SHP77 treated with DMSO at 0.1 percent for 48 hours (cell line): ENCODE measurements around the gene VPS37C.

Experiments used
- DNase-seq: peaks from one replicate; lab custom pipeline; 2025; lab: John Stamatoyannopoulos, UW

Gene VPS37C

DNA sequence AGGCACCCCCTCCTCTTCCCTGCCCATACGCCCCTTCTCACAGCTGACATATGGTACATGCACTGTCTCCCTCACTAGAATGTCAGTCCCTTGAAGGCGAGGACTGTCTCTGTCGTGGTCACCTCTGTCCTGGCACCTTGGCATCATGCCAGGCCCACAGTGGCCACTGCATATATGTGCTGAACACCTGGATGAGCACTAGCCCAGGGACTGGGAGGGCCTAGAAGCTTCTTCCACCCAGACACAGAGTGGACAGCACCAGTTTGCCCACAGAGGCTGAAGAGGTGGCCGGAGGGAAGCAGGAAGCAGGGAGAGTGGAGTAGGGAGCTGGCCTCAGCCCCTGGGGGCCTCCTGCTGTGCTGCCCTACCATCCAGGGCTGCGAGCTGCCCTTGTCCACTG lies 28.6 kb downstream of the VPS37C start:
- no peak for DNase-seq

DNA sequence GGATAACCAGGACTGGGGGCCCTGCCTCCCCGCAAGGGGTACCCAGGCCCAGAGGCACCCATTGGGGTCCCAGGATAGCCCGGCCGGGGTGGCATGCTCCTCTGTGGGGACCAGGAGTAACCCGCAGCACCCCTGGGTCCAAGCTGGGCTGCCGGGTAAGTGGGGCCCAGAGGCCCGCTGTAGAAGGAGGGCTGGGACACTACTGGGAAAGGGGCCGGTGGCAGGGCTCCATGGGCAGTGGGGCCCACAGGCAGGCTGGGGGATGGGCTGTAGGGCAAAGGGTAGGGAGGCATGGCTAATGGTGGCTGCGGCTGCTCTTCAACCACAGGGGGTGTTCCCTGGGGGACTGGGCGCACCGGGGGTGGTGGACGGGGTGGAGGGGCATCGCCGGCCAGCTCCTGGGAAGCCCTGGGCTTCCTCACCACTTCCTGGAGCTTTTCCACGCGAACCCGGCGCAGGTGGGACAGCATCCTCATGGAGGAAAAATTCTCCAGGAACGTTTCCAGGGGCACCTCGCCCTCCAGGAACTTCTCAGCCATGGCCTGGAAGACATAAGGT lies 29.1 kb downstream of the VPS37C start:
- DNase-seq, result no peak

DNA sequence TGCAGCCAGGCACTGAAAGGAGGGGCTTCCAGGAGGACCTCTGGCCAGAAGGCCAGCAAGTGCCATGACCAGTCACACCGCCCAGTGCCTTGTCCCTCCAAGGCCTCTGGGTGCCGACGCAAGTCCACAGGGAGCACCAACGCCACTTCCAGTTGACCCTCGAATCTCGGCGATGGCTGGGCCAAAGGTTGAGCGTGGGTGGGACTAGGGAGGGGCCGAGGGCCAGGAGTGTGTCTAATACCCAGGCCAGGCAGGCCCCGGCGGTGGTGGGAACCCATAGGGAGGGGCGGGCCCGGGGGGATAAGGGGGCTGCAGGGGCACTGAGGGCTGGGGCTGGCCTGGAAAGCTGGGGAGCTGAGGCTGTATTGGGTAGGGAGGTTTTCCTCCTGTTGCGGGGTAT lies 29.6 kb downstream of the VPS37C start:
- no peak for DNase-seq

DNA sequence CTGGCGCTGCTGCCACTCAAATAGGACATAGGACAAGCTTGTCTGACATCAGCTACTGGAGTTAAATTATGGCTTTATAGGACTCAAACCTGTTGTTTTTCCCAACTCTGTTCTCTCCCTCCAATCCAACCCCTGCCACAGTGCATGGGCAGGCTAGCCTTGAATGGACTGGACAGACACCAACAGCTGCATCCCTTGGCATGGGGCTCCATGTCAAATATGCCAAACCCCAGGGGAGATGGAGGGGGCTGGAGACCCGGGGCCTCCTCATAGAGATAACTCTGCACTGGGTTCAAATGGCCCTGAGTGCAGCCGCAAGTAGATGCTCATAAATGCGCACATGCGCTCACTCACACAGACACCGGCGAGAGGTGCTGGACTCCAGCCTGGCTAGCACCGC lies 30.0 kb downstream of the VPS37C start:
- DNase-seq, result no peak

DNA sequence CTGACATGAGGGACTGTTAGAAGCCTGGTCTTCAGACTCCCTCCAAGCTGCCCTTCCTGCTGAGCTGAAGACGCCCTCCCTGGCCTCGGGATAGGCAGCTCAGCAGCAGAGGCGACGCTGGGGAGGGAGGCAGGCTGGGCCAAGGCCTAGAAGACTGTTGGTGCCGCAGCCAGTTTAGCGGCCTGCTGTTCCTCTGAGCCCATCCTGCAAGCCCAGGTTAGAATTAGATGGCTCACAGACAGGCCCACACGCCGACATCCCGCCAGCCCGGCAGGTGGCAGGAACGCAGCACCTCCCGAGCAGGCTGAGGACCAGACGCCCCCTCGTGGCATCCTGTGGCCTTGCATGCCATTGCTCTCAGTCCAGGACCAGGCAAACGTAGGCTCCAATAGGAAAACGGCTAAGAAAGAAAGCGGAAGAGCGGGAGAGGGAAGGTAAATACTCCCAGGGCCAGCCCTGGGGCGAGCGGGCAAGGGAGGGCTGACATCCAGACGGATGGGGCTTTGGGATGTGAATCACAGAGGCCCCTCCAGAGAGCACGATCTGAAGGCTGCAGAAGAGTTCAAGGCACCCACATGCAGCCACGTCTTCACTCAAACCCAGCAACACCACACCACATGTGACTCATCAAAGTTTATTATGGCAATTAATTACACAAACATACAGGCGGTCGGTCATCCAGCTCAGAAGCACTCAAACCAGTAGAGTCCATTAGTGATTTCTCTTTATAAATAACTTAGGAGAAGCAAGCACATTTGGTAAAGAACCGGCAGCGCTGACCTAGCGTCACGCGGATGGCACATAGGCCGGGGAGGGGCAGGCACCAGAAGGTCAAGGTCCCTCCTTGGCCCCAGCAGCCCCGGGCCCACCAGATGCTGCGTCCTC lies 31.3 kb downstream of the VPS37C start:
- no peak for DNase-seq

DNA sequence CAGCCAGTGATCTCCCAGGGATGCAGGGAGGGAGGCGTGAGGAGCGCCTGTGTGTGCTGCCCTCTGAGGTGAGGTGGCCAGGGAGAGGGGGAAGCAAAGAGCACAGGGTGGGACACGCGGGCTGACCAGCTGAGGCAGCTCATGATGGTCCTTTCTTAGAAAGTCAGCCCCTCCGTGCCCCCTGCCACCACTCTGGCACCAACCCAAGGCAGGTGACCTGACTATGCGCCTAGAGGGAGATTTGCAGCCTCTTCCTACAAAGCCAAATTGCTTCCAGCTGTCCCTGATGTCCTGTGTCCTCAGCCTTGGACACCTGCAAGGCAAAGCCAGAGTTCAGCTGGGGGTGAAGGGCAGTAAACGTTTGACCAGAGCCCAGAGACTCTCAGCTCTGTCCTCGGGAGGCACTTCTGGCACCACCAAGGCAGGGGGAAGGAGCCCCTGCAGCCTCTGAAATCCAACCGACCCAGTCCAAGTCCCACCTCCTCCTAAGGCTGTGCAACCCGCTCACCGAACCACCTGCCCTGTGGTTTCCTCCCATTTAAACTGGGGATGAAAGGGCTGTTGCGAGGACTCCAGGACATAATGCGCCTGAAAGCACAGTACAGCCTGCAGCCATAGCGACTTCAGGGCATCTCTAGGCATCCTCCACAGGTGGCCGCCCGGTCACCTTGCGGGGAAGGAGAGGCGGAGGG lies 32.1 kb downstream of the VPS37C start:
- DNase-seq, result no peak

DNA sequence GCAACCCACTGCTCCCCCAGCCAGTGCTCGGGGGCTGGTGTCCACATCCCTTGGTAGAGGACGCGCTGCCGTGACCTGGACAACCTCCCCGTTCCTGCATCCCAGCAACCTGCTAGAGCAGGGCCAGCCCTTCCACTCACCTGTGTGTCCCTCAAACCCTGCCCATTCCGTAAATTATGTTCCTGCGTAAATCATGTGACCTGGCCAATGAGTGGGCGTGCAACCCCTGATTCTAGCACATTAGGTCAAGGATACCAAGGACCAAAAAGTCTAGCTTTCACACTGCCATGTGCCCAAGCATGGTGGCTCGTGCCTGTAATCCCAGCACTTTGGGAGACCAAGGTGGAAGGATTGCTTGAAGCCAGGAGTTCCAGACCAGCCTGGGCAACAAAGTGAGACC lies 33.2 kb downstream of the VPS37C start:
- no peak for DNase-seq

DNA sequence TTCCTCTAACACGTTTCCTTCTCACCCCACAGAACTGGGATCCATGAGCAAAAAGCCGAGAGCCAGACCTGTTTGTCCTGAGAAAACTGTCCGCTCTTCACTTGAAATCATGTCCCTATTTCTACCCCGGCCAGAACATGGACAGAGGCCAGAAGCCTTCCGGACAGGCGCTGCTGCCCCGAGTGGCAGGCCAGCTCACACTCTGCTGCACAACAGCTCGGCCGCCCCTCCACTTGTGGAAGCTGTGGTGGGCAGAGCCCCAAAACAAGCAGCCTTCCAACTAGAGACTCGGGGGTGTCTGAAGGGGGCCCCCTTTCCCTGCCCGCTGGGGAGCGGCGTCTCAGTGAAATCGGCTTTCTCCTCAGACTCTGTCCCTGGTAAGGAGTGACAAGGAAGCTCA lies 35.0 kb downstream of the VPS37C start:
- DNase-seq, result no peak

DNA sequence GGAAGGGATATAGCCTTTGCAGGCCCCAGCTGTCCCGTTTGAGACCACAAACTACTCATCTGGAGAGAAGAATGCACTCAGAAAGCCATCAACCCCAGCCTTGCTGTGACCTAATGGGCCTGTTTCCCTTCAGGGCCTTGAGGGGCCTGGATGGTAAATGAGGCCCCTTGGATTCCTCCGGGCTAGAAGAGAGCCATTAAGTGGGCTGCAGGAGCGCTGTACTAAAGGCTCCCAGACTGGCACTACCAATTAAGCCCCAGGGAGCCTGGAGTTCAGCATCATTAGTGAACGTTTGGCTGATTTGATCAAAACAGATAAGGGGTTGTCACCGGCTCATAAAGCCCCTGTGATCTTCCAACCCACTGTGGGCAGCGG lies 35.9 kb downstream of the VPS37C start:
- no peak for DNase-seq

DNA sequence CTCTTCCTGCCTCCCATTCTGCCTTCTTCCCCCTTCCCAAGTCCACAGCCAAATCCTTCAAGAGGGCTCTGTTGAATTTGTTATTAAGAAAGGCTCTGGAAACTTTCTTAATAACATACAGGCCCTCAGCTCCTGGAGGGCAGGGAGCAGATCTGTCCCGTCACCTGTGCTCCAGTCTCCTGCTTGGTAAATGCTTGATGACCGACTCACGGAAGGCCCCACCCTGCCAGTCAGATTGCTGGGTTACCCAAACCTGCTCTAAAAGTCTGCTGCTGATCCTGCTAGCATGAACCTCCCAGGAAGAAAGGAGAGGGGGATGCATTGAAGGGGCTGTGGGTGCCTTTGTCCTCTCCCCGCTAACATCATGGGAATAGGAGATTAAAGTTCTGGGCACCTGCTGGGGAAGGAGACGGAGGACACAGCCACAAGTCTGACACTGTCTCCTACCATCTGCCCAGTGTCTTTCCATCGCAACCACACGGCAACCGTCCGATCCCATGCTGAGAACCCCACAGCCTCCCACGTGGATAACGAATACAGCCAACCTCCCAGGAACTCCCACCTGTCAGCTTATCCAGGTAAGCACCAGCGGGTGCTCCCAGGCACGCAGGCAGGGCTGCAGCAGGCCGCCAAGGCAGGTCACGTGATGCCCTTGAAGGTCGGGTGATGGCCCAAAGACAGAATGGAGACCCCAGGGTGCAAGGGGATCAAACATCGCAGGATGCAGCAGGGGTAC lies 36.5 kb downstream of the VPS37C start:
- no peak for DNase-seq

DNA sequence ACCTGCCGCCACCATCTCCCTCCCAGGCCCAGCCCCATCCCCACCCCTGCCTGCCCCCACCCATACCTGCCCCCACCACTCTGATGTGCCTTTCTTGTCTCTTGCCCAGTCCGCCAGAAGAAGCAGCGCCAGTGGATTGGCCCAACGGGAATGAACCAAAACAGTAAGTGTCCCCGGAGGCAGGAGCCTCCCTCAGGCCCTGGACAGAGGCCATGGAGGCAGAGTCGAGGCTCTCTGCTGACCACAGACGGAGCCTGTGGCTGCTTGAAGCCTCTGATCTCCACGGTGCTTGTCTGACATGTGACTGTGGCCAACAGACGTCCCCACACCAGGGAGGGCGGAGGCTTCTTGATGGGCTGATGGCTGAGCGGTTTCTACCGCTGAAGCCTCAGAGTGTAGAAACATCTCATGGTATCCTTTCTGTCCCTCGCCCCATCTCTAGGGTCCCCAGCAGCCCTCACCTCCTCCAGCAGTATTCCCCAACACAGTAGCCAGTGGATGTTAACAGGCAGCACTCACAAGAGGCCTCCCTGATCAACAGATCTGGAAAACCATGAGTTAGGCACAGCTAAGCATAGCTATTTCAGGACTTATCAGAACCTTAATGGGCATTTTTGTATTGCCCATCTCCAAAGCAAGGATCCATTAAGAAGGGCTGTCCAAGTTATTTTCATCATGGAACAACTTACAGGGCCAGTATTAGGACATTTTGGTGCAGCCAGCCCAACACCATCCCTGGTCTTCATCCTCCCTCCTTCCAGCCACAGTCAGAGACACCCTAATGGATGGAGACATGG lies 37.3 kb downstream of the VPS37C start:
- no peak for DNase-seq

DNA sequence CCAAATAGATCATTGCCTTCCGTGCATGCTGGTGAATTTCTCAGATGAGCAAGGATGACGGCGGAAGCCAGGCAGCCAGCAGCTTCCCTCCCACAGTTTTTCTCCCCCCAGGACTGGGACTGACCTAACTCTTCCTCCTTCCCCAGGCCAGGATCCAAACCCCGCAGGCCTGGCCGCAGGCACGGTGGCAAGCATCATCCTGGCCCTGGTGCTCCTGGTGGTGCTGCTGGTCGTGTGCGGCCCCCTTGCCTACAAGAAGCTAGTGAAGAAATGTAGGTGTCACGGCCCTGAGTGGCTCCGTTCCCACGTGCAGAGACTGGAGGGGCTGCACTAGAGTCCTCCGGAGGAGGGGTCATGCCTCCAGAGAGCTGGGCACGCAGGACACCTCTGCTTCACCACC lies 38.5 kb downstream of the VPS37C start:
- DNase-seq, result no peak

DNA sequence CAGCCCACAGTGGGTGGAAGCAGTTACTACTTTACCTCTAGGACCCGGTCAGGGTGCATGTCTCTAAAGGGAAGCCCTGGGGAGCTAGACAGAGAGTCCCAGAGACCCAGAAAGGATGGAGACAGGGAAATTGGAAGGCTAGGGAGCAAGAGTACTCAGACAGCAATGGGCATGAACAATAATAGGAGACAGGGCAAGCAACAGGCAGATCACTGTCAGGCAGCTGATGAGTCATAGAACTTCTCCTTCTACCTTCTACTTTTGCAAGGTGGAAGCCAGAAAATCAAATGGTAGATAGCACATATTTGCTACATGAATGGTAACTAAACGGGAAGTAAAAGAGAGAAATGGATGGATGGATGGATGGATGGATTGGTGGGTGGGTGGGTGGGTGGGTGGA lies 39.3 kb downstream of the VPS37C start:
- no peak for DNase-seq

DNA sequence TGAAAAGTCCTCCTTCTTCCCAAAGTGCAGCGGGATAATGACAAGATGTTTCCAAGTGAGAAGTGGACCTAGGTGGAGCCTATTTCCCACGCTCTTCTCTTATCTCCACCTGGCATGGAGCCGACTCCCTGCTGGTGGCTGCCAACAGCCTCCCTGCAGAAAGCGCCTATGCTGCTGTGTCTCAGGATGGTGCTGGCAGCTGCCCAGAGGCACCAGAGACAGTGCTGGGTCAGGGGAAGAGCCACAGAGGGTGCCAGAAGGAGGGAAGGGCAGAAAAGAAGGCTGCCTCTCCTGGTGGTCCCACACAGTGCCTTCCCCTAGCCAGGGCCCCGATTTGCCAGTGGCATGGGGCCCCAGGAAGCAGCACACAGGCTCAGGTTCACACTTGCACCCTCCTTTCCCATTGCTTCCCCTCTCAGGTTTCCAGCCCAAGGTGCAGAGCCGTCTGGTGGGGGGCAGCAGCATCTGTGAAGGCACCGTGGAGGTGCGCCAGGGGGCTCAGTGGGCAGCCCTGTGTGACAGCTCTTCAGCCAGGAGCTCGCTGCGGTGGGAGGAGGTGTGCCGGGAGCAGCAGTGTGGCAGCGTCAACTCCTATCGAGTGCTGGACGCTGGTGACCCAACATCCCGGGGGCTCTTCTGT lies 39.9 kb downstream of the VPS37C start:
- DNase-seq, result no peak

DNA sequence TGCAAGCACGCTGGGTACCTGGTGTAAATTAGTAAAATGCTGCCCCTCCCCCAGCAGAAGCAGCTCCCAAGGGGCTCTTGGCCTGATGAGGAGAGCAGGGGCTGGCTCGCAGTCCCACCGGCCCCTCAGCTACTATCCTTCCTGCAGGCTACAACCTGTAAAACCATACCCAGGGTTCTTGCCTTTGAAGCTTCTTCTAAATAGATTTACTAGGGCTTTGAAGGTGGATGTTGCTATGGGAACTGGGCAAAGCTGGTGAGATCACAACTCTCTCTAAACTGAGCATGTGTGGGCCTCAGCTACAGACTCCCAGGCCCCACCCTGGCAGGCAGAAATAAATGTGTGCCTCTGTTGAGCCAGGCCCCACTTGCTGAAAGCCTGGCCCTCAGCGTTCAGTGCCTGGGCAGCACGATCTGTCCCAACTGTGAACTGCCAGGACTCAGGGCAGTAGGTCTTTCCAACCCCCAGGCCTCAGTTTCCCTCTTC lies 40.5 kb downstream of the VPS37C start:
- no peak for DNase-seq

DNA sequence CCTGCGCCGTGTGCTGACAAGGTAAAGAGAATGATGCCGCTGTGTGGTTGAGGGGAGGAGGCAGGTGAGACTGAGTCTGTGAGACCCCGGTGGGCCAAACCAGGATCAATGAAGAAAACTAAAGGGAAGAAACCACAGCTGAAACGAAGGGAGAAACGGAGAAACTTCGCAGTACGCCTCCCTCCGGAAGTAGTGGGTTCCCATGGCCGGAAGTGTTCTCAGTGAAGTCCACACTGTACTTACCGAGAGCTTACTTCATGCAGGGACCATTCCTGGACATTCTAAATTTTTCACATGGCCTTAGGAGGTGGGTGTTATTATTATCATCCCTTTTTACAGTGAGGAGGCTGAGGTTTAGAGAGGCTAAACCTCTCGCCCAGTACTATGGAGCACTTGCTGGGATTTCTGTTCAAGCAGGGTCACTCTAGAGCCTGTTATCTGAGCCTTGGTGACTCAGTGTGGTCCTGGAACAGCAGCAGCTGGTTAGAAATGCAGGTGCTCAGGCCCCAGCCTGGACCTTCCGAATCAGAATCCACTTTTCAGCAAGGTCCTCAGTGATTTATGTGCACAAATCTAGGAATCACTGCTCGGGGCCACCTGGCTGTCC lies 41.0 kb downstream of the VPS37C start:
- no peak for DNase-seq

DNA sequence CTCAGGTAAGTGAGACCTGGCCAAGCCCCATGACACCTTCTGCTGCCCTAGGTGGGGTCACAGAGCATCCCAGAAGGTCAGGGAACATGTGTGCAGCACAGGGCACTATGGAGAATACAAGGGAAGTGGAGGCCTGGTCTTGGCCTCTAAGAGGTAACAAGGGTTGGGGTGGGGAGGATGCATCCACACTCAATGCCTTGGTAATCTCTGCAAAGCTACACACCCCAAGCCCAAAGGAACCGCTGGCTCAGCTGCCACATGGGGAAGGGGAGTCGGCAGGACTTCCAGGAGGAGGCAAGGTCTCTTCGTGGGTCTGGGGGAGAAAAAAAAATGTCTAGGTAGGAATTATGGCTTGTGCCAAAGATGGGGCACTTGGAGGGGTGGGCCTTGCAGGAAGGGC lies 41.7 kb downstream of the VPS37C start:
- no peak for DNase-seq

DNA sequence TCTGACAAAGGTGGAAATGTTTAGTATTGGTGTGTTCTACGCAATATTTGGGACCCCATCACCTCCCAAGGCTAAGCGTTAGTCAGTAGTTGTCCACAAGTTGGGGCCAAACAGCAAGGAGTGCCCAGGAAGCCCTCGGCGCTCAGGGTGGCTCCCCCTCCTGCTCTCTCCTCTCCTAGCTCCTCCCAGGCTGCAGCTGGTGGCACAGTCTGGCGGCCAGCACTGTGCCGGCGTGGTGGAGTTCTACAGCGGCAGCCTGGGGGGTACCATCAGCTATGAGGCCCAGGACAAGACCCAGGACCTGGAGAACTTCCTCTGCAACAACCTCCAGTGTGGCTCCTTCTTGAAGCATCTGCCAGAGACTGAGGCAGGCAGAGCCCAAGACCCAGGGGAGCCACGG lies 42.2 kb downstream of the VPS37C start:
- DNase-seq, result no peak

DNA sequence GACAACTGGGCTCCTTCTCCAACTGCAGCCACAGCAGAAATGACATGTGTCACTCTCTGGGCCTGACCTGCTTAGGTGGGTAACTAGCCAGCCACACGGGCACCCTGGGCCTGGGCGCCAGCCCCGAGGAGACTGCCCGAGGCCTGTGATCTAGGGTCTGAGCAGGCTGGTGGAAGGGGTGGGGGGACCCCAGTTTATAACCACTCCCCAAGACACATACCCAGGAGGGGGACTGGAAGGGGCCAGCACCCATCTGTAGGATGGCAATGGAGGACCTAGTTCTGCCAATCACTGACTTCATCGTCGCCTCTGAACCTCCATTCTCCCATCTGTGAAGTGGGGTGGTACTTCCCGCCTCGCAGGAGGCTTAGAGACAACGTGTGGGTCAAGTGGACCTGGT lies 42.8 kb downstream of the VPS37C start:
- DNase-seq, result no peak

DNA sequence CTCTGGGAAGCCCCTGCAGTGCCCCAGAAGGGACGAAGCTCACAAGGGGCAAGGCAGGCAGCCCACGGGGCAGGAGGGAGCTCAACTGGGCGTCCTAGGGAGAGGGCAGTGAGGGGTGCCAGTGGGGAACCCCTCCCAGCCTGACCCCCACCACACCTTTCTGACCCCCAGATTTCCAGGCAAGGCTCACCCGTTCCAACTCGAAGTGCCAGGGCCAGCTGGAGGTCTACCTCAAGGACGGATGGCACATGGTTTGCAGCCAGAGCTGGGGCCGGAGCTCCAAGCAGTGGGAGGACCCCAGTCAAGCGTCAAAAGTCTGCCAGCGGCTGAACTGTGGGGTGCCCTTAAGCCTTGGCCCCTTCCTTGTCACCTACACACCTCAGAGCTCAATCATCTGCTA lies 43.2 kb downstream of the VPS37C start:
- DNase-seq, result no peak

DNA sequence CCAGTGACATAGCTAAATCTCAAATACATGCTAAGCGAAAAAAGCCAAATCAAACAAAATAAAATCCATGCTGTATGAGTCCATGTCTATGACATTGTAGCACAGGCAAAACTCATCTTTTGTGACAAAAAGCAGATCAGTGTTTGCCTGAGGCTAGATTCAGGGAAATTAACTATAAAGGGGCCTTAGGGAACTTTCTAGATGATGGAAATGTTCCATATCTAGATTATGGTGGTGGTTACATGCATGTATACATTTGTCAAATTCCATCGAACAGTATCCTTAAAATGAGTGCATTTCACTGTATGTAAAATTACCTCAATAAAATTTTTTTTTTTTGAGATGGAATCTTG lies 44.1 kb downstream of the VPS37C start:
- no peak for DNase-seq
